GDM1 (cell line): ENCODE measurements around the gene ZNF316.

Experiments used
- DNase-seq: peaks from one replicate; lab custom pipeline; 2025; lab: John Stamatoyannopoulos, UW

ZNF316 gene

DNA sequence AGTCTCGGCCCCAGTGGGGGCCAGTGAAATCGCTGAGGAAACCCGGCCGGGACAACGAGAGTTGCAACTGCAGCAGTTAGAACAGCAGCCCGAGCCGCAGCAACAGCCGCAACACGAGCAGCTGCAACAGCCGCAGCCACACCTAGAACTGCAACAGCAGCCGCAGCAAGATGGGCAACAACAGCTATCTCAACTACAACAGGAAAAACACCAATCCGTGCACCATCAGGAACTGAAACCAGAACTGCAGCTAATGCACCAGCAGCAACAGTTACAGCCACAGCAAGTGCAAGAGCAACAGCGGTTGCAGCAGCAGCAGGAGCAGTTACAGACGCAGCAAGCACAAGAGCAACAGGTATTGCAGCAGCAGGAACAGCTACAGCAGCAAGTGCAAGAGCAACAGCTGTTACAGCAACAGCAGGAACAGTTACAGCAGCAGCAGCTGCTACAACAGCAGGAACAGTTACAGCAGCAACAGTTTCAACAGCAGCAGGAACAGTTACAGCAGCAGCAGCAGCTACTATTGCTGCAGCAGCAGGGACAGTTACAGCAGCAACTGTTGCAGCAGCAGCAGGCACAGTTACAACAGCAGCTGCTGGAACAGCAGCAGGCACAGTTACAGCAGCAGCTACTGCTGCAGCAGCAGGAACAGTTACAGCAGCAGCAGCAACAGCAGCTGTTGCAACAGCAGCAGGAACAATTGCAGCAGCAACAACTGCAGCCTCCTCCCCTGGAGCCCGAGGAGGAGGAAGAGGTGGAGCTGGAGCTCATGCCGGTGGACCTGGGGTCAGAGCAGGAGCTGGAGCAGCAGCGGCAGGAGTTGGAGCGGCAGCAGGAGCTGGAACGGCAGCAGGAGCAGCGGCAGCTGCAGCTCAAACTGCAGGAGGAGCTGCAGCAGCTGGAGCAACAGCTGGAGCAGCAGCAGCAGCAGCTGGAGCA, 15.7 kb upstream of the ZNF316 start:
- DNase-seq: no peak

DNA sequence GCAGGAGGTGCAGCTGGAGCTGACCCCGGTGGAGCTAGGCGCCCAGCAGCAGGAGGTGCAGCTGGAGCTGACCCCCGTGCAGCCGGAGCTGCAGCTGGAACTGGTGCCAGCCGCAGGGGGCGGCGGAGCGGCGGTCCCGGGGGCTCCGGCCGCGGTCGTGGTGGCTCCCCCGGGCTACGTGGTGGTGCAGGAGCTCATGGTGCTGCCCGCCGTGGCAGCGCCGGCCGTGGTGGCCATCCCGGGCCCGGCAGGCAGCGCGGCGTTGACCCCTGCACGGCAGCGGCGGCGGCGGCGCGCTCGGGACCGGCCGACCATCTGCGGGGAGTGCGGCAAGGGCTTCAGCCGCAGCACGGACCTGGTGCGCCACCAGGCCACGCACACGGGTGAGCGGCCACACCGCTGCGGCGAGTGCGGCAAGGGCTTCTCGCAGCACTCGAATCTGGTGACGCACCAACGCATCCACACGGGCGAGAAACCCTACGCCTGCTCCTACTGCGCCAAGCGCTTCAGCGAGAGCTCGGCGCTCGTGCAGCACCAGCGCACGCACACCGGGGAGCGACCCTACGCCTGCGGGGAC, 14.9 kb upstream of the ZNF316 start:
- no peak for DNase-seq

DNA sequence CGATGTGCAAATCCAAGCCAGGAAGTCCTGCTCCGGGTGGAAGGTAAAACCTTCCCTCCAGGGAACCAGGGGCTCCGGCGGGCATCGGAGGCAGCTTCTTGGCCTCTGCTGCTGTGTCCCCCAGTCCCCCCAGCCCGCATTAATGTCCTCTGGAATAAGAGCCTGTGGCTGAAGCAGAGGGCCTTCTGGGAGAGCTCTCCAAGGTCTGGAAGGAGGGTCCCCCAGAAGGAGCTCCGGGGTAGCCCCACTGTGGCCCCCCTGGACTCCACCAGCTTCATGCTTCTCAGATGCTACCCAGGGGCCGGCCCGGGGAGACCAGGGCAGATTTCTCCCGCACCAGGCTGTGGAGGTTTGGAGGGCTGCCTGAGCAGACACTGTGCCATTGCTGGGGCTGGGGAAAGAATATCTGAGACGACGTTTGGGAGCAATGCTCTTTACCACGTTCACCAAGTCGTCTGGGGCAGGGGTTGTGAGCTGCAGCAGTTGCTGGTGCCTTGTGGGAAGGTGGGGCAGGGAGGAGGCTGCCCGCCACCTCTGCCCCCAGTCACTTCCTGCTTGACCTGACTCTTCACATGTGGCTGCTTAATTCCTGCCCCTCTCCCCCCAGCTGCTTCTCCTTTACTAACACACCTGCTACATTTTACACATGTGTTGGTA, 13.4 kb upstream of the ZNF316 start:
- DNase-seq: no peak

DNA sequence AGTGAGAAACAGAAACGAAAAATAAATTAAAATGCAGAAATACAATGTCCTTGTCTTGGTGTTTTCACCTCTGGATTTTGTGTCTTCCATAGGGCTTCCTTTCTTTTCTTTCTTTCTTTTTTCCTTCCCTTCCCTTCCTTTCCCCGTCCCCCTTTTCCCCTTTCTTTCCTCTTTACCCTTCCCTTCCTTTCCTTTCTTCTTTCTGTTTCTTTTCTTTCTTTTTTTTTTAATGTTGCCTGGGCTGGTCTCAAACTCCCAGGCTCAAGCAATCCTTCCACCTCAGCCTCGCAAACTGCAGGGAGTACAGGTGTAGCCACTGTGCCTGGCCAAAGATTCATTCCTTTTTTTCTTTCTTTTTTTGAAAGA, 12.9 kb upstream of the ZNF316 start:
- no peak for DNase-seq

DNA sequence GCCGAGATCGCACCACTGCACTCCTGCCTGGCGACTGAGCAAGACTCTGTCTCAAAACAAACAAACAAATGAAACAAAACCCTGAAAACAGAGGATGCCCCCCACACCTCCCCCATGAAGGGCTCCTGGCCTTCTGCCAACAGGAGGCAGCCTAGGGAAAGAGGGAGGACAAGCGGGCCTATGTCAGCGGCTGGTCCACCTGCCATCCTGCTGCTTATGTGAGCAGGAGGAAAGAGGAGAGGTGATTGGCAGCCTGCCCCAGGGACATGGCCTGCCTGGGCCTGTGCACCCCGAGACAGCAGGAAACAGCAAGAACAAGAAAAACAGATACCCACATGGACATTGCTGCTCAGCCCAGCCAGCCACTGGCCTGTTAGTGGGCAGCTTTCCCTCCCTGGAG, 9.1 kb upstream of the ZNF316 start:
- DNase-seq: no peak

DNA sequence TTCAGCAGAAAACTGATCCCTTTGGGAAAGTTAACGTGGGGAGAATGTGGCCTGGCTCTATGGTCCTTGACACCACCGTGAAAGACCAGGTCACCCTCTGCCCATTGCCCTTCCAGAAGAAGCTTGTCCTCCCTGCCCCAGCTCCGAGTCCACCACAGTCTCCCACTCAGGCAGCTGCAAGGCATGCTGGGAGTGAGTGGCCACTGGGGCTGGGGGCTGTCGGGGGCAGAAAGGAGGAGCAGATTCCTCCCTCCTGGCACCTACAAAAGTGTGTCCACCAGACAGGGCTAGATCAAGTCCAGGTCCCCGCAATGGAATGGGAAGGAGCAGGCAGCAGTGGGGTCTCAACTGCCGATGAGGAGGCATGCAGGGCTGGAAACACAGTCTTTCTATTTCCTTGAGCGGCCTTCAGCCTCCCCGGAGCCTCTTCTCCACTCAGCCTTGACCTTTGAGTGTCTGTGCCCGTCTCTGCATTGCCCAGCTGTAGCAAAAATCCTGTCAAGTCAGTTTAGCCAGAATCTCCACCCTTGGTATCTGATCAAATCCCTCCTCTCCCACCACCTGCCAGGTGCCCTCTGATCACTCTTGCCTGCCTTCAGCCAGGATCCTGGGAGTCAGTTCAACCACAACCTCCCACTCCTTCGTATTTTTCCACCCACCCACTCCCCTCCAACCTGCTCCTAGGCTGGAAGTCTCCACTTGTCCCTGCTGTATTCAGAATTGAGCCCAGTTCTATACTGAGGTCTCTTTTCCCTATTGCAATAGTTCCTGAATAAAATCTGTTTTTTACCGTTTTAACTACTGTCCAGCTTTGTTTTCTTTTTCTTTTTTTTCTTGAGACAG, 6.9 kb upstream of the ZNF316 start:
- no peak for DNase-seq

DNA sequence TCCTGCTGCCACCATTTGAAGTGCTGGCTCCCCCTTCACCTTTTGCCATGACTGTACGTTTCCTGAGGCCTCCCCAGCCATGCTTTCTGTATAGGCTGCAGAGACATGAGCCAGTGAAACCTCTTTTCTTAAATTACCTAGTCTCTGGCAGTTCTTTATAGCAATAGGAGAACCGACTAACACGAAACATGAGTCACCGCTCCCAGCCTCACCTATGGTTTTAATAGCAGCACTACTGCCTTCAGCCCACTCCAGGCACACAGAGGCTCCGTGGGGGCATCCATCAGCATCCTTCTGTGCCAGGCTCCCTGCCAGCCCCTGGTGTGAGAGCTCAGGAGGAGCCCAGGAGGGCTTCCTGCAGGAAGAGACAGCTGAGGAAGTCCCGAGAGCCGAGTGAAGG, 5.5 kb upstream of the ZNF316 start:
- DNase-seq: no peak

DNA sequence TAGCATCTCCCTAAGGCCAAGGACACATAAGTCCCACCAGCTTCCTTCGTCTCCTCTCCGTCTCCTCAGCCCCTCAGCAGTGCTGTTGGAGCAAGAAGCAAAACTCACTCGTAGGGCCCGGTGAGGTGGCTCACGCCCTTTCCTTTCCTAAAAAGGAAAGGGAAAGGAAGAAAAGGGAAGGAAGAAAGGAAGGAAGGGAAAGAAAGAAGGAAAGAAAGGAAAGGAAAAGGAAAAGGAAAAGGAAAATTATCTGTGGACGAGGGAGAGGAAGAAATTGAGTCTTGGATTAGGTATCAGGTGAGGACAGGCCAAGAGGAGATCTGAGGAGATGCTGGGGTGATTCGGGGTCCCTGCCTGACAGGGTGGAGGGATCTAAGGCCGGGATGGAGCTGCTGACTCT, 3.1 kb upstream of the ZNF316 start:
- no peak for DNase-seq

DNA sequence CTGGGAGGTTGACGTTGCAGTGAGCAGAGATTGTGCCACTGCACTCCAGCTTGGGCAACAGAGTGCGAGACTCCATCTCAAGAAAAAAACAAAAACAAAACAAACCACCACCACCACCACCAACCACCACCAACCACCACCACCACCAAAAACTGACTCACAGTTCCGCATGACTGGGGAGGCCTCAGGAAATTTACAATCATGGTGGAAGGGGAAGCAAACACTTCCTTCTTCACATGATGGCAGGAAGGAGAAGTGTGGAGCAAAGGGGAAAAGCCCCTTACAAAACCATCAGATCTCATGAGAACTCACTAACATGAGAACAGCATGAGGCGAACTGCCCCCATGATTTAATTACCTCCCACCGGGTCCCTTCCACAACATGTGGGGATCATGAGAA, 2.1 kb upstream of the ZNF316 start:
- peak; percentile 47 for DNase-seq

DNA sequence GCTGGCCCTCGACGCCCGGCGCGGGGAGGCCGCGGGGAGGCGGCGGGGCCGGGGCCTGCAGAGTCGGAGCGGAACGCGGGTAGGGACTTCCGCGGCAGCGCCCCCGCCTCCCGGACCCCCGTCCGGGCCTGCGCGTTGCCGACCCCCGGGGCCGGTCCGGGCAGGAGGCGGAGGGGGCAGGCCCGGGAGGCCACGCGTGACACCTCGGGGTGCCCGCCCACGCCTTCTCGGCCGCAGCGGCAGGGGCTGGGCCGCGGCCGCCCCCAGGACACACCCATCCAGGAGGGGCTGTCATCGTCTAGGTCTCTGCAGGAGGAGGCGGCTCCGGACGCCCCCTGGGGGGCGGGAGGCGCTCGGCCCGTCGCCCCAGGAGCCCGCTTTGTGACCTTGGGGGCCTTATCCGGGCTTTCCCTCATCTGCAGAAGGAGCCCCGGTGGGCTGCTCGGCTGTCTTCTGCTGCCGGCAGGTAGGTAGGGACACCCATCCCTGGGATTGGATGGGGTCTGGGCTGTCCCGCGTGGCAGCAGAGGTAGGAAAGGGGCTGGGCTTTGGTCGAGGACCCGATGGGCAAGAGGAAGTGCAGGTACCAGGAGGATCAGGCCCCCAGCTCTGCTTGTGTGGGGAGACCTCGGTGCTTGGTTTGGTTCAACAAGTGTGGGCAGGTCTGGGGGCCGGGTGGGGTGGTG, 569 bp downstream of the ZNF316 start:
- peak; percentile 47 for DNase-seq

DNA sequence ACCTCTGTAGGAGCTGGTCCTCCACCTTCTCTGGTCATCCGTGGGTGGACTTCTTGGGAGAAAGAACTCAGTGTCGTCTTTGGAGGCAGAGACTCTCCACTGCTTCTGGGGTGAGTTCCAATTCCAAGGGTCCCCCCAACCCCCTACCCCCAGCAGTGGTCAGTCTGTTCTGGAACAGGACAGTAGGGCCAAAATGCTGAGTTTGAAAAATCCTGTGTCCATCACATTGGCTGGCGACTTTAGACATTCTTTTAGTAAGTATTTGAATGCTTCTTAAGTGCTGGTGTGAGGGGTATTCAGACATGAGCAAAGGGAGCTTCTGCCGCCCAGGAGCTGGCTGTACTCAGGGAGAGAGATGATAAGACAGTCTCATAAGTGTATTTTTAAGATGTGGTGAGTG, 1.9 kb downstream of the ZNF316 start:
- DNase-seq: no peak

DNA sequence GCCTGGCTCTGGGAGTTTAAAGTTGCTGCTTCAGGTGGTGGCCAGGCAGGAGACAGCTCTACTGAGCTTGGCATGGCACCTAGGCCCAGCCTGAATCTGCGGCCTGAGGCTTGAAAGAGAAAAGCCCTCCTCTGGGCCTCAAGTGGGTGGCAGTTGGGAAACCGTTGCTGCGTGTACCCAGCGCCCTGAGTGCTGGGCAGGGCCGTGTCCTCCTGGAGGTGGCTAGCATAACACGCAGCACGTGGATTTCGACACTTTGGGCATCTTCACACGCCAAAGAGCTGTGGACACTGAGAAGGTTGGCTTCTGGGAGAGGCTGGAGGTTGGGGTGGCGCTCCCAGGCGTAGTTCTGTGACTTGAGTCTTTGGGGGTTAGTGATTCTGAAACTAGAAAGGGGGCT, 2.5 kb downstream of the ZNF316 start:
- no peak for DNase-seq

DNA sequence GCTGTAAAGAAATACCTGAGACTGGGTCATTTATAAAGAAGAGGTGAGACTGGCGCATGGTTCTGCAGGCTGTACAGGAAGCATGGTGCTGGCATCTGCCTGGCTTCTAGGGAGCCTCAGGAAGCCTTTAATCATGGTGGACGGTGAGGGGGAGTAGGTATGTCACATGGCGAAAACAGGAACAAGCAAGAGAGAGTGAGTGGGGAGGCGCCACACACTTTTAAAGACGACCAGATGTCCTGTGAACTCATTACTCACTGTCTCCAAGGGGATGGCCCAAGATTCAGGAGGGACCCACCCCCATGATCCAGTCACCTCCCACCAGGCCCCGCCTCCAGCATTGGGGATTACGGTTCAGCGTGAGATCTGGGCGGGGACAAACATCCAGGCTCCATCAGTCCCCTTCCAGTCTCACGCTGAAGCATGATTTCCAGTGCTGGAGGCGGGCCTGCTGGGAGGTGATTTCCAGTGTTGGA, 3.2 kb downstream of the ZNF316 start:
- DNase-seq: no peak

DNA sequence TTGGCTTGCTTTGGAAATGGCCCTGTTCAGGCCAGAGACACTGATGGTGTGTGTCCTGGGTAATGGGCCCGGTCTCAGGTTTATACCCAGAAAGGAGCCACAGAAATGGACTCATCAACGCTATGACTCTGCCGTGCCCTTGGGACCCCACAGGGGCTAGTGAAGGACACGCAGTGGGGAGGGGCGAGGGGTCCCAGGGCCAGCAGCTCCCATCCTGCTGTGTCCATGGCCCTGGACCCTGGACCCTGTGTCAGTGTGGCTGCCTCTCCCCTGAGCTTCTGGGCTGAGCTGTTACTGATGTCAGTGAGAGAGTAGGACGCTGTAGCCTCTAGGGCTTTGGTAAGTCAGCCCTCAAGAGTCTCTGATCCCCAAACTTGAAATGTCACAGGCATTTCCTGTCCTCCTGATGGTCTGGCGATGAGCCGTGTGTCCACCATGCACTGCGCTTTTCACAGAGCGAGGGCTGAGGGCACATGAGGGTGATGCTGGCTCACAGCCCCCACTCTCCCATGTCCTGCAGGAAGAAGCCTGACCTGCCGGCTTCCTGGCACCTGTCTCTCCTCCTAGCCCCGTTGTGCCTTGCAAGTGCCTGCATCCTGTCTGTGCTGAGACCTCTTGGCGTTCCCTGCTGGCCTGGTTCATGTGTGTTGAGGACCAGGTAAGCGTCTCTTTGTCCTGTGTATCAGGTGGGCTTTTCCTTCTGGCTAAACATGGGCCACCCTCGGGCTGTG, 4.4 kb downstream of the ZNF316 start:
- DNase-seq: no peak

DNA sequence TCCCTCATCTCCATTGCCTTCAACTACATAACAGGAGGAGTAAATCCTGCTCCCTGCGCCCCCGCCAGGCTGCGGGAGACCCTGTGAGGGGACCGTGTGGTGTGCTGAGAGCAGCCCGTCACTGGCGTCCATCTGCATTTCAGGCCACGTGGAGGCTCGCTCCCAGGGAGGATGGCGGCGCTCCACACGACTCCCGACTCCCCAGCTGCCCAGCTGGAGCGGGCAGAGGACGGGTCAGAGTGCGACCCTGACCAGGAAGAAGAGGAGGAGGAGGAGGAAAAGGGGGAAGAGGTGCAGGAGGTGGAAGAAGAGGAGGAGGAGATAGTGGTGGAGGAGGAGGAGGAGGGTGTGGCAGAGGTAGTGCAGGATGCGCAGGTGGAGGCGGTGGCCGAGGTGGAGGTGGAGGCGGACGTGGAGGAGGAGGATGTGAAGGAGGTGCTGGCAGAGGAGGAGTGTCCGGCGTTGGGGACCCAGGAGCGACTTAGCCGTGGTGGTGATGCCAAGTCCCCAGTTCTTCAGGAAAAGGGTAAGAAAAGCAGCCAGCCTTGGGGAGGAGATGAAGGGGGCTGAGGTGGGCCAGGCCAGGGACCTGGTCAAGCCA, 5.2 kb downstream of the ZNF316 start:
- no peak for DNase-seq

DNA sequence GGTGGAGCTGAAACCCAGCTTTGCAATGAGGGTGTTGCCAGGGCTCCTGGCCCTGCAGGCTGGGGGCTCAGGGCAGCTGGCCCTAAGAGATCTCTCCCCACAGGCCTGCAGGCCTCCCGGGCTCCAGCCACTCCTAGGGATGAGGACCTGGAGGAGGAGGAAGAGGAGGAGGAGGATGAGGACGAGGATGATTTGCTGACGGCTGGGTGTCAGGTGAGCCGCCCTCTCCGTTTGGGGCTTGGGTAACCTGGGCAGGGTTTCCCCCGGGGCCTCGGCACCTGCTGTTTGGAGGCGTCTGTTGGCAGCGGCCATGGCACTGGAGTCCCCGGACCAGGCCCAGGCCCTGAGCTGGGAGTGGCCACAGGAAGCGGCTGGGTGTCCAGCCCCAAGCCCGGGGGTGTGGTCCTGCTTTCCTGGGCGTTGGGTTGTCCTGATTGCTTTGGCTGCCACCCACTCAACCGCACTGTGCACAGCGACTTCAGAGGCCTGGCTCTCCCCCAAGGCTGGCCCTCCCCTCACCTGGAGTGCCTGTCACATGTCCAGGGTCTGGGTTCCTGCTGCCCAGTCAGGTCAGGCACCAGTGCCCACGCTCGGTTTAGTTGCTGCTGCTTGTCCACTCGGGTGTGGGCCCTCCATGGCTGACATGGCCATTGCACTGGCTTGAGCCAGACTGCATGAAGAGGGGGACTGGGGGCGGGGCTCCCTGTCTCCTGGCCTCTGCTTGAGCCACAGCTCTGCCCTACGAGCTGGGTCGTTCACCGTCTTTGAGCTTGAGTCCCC, 5.9 kb downstream of the ZNF316 start:
- DNase-seq: no peak

DNA sequence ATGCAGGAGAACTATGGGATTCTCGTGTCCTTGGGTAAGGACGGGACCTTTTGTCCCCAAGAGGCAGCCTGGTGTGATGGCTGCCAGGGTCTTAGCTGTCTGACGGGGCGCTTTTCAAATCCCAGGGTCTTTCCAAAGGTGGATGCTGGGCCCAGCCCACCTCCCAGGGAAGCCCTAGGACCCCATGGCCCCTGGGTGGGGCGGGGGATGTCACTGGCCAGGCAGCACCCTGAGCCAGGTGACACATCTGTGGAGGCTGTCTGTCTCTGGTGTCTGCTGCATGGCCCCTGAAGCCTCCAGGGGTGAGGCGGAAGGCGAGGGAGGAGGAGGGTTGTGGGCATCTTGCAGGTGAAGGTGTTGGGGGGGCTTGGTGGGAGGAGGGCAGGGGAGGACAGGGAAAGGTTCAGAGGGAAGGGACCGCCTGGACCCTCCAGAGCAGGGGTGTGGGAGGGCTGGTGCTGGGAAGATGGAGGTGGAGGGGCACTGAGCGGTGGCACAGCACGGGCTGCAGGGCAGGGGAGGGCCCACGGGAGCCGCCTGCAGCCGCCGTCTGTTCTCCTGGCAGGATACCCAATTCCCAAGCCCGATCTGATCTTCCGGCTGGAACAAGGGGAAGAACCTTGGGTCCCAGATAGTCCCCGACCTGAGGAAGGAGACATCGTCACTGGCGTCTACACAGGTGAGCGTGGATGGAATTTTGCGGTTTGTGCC, 7.0 kb downstream of the ZNF316 start:
- DNase-seq: no peak

DNA sequence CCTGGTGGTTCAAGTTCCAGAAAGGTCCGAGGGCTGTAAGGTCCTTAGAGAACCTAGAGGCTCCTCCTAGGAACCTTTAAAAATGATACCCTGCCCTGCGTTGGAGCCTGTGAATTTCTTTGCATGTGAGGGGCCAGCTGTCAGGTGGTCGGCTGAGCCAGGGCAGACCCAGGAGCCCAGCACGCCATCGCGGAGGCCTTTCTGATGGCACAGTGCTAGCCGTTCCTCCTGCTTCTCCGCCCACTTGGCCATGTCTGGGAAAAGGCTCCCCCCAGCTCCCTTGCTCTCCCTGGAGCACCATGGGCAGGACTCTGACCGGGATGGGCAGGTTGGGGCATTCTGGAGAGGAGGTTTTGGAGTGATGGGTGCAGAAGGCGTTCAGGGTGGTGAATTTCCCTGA, 7.6 kb downstream of the ZNF316 start:
- no peak for DNase-seq

DNA sequence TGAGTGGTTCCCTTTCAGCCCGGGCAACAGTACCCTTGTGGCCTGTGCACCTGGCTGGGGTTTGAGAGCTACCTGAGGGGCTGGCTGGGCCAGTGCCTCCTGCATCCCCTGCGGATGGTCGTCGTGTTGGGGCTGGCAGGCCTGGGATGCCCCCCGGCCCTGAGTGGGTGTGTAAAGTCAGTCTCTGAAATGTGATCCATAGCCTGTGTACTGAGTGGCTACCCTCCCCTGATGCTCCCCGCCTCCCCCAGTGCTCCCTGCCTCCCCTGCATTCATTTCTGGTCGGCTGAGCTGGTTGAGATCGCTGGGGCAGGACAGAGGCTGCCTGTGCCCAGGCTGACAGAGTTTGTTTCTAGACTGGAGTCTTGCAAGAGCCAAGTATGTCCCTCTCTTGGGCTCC, 9.3 kb downstream of the ZNF316 start:
- DNase-seq: no peak
